BJ (cell line): Measurements from ENCODE around the gene DDX24. TPM values are rescaled to one million over a fixed set of nuclear protein-coding genes. Genes with fewer than 3 reads are reported as not detected.

ENCODE experiments used
- CTCF ChIA-PET: fragments of 350-600 bp; formaldehyde crosslinking; extraction: SDS; loops from one replicate; lab custom pipeline; 2021; ENCODE audit warnings: antibody characterized with exemption, inconsistent platforms; lab: Yijun Ruan, JAX
- POLR2A ChIA-PET: fragments of 300-600 bp; sonication (Branson Sonifier 250); formaldehyde crosslinking; extraction: SDS; loops from one replicate; lab custom pipeline; 2021; ENCODE audit warnings: antibody characterized with exemption; lab: Charles Lee
- DNase-seq: peaks from one replicate; pipeline ENCODE4 v3.0.0-alpha.2; 2011; ENCODE audit warnings: low read depth
- H3K27me3 ChIP-seq: 2 replicates; pipeline ENCODE4 v1.6.0; 2011; ENCODE audit warnings: low read length; ENCODE audit not compliant: control insufficient read depth, insufficient read depth
- H3K36me3 ChIP-seq: 2 replicates; pipeline ENCODE4 v1.5.1; 2011; ENCODE audit warnings: low read length; ENCODE audit not compliant: control insufficient read depth, insufficient read depth
- H3K4me3 ChIP-seq: 2 replicates; pipeline ENCODE4 v1.5.1; 2011; ENCODE audit warnings: low read depth, mild to moderate bottlenecking, control low read depth, low read length
- CTCF ChIP-seq: IDR thresholded peaks from 2 replicates; pipeline ENCODE4 v1.5.1; 2011; ENCODE audit warnings: low read depth, mild to moderate bottlenecking, control low read depth, inconsistent platforms, low read length, moderate library complexity; ENCODE audit not compliant: insufficient read depth
- polyA plus RNA-seq: library from polyadenylated mRNA; depleted of rRNA; stranded (reverse); fragments of >200 nt; gene quantifications from 2 replicates; pipeline ENCODE4 v1.2.3, GENCODE V29; 2011

Gene DDX24
- polyA plus RNA-seq, 1 experiment, result 147 TPM

DNA sequence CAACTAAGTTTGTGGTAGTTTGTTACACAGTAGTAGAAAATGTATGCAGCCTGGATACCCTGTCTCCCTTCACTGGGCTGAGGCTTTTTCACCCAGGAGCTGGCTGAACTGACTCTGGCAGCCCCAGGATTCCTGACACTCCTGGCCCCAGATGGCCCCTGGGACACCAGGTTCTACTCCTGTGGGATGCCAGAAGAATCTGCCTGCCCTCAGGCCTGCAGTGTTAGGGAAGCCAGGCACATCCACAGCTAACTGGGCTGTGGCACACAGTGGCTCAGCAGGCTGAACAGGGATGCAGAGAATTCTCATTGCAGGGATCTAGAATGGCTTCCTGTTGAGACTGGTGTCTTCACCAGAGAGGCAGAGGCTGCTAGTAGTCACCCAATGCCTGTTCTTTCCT, 38.1 kb upstream of the DDX24 start:
- Histone ChIP-seq H3K36me3 (no peaks in the 10 kb centered on the region), H3K27me3 (no peaks in the 10 kb centered on the region; the same call in 1 of the 2 replicates), H3K4me3 (no peak overlapping the region)
- POLR2A ChIA-PET, result no interaction called here
- TF ChIP-seq CTCF, result no peak
- CTCF ChIA-PET, result no interaction called here
- DNase-seq, result no peak

GRCh38 chr14:94117856-94118255, 36.9 kb upstream of the DDX24 start:
- DNase-seq, result no peak
- no peak overlapping the region for H3K4me3 ChIP-seq
- POLR2A ChIA-PET, result no interaction called here
- no peaks in the 10 kb centered on the region; the same call in 1 of the 2 replicates for H3K27me3 ChIP-seq
- H3K36me3 ChIP-seq, result no peaks in the 10 kb centered on the region
- CTCF ChIA-PET, result interaction anchor here (0.8 to 1.3 kb wide), 3 partner anchors 14 to 19 kb away, joined by 3 read pairs; no protein-coding TSS in a partner anchor
- no peak for TF ChIP-seq CTCF

DNA sequence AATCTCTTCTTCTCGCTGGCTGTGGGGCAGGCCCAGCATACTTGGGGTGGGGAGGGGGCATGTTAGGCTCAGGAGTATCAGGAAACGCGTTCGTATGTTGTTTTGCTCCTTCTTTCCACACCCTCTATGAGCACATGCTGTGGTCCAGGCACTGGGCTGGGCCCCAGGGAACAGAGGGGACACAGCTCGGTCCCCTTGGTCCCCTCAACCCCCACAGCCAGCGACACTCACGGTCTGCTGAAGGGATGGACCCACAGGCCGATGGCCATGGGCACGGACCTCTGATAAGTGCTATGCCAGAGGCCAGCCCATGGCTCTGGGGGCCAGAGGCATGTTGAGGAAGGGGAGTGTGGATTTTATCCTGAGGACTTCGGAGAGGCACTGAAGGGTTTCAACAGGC, 35.7 kb upstream of the DDX24 start:
- H3K27me3 ChIP-seq, result no peaks in the 10 kb centered on the region; the same call in 1 of the 2 replicates
- TF ChIP-seq CTCF, result no peak
- CTCF ChIA-PET, result interaction anchor here (1.3 kb wide), 1 partner anchor 20 kb away, joined by 3 read pairs; no protein-coding TSS in a partner anchor
- H3K36me3 ChIP-seq, result no peaks in the 10 kb centered on the region
- DNase-seq, result no peak
- POLR2A ChIA-PET, result no interaction called here
- no peak overlapping the region for H3K4me3 ChIP-seq

- Histone ChIP-seq H3K36me3 (no peaks in the 10 kb centered on the region), H3K27me3 (no peaks in the 10 kb centered on the region; the same call in 1 of the 2 replicates), H3K4me3 (no peak overlapping the region)
- ChIA-PET POLR2A (no interaction called here), CTCF (interaction anchor here (0.6 to 1.5 kb wide), 3 partner anchors 14 to 79 kb away, joined by 3 to 5 read pairs (median 3); partner anchors contain the start of gene IFI27L2)
- no peak for DNase-seq
- TF ChIP-seq CTCF, result no peak
These were observed 34.6 kb upstream of the DDX24 start for GRCh38 chr14:94115631-94116030.

GRCh38 chr14:94115058-94115591, 34.1 kb upstream of the DDX24 start:
- TF ChIP-seq CTCF, result no peak
- DNase-seq, result no peak
- POLR2A ChIA-PET, result no interaction called here
- Histone ChIP-seq H3K27me3 (no peaks in the 10 kb centered on the region; the same call in 1 of the 2 replicates), H3K36me3 (no peaks in the 10 kb centered on the region), H3K4me3 (no peak overlapping the region)
- CTCF ChIA-PET, result interaction anchor here (0.6 to 1.5 kb wide), 7 partner anchors 9 to 78 kb away, joined by 3 to 5 read pairs (median 5); partner anchors contain the start of gene IFI27L2
